HEK293 (cell line): Measurements from ENCODE around the gene DPYD.

Experiments used
- CTCF ChIA-PET: fragments of 350-600 bp; formaldehyde crosslinking; extraction: SDS; loops from one replicate; lab custom pipeline; 2021; ENCODE audit warnings: antibody characterized with exemption; lab: Yijun Ruan, JAX
- POLR2A ChIA-PET: fragments of 300-600 bp; formaldehyde crosslinking; extraction: SDS; loops from one replicate; lab custom pipeline; 2020; ENCODE audit warnings: antibody characterized with exemption, inconsistent platforms; lab: Yijun Ruan, JAX
- H3K27ac ChIP-seq: fragments of 200-500 bp; sonication (Bioruptor generic); 2 replicates; pipeline ENCODE4 v1.5.1; 2014; ENCODE audit warnings: low read depth, low read length, control low read depth, inconsistent platforms; ENCODE audit errors: extremely low read depth
- H3K36me3 ChIP-seq, 2 experiments: fragments of 200-500 bp in 1 of 2; sonication (Bioruptor generic) in 1 of 2; 1 replicate in 1 of 2; 2 replicates in 1 of 2; pipeline ENCODE4 v1.5.1; 2014 to 2017; ENCODE audit warnings: inconsistent platforms in 2 of 2, low read length in 2 of 2; ENCODE audit not compliant: control insufficient read depth in 2 of 2, insufficient read depth in 1 of 2
- H3K4me1 ChIP-seq: fragments of 200-500 bp; sonication (Bioruptor generic); 2 replicates; pipeline ENCODE4 v1.5.1; 2014; ENCODE audit warnings: mild to moderate bottlenecking, low read length, inconsistent platforms; ENCODE audit not compliant: control insufficient read depth, insufficient read depth
- H3K4me3 ChIP-seq: 2 replicates; pipeline ENCODE4 v1.5.1; 2011; ENCODE audit warnings: low read depth, mild to moderate bottlenecking, control low read depth, low read length, moderate library complexity
- H3K9me3 ChIP-seq: fragments of 200-500 bp; sonication (Bioruptor generic); 2 replicates; pipeline ENCODE4 v1.5.1; 2014; ENCODE audit warnings: low read depth, low read length, inconsistent platforms; ENCODE audit not compliant: control insufficient read depth, insufficient read depth
- BCL11B ChIP-seq: fragments of 450-650 bp; formaldehyde crosslinking; IDR thresholded peaks from 2 replicates; pipeline ENCODE4 v1.5.1; 2016; ENCODE audit warnings: low read depth, missing biosample characterization, missing genetic modification characterization
- KLF10 ChIP-seq: fragments of 450-650 bp; IDR thresholded peaks from 2 replicates; pipeline ENCODE4 v1.5.1; 2018; ENCODE audit warnings: missing biosample characterization, mild to moderate bottlenecking, missing genetic modification characterization
- MEIS1 ChIP-seq: sonication (generic); formaldehyde crosslinking; IDR thresholded peaks from 2 replicates; pipeline ENCODE4 v1.8.1; 2022; ENCODE audit warnings: missing genetic modification reagents, mild to moderate bottlenecking, borderline replicate concordance
- PRDM1 ChIP-seq: fragments of 450-650 bp; formaldehyde crosslinking; IDR thresholded peaks from 2 replicates; pipeline ENCODE4; 2016; ENCODE audit warnings: missing biosample characterization, missing genetic modification characterization
- SALL2 ChIP-seq: fragments of 450-650 bp; formaldehyde crosslinking; IDR thresholded peaks from 2 replicates; pipeline ENCODE4 v1.5.0; 2017; ENCODE audit warnings: missing biosample characterization, mild to moderate bottlenecking, missing genetic modification characterization, borderline replicate concordance
- SETDB1 ChIP-seq: IDR thresholded peaks from one replicate; pipeline ENCODE4 v1.6.1; 2017; ENCODE audit warnings: mild to moderate bottlenecking, low read length, moderate library complexity, mixed read lengths; ENCODE audit not compliant: insufficient read length
- TCF7L2 ChIP-seq: IDR thresholded peaks from 2 replicates; pipeline ENCODE4 v1.6.1; 2011; ENCODE audit warnings: low read depth, mild to moderate bottlenecking, inconsistent platforms, low read length, moderate library complexity, borderline replicate concordance
- ZBTB48 ChIP-seq: fragments of 450-650 bp; formaldehyde crosslinking; IDR thresholded peaks from 2 replicates; pipeline ENCODE4 v1.5.1; 2016; ENCODE audit warnings: missing biosample characterization, missing genetic modification characterization
- ZFP37 ChIP-seq: fragments of 450-650 bp; formaldehyde crosslinking; IDR thresholded peaks from 2 replicates; pipeline ENCODE4 v1.5.1; 2016; ENCODE audit warnings: missing biosample characterization, missing genetic modification characterization
- ZFP69B ChIP-seq: fragments of 450-650 bp; formaldehyde crosslinking; IDR thresholded peaks from 2 replicates; pipeline ENCODE4 v1.5.1; 2016; ENCODE audit warnings: missing biosample characterization, missing genetic modification characterization
- ZNF155 ChIP-seq: fragments of 450-650 bp; formaldehyde crosslinking; IDR thresholded peaks from 2 replicates; pipeline ENCODE4 v1.5.1; 2016; ENCODE audit warnings: missing biosample characterization, missing genetic modification characterization
- ZNF221 ChIP-seq: fragments of 450-650 bp; formaldehyde crosslinking; IDR thresholded peaks from 2 replicates; pipeline ENCODE4 v1.5.1; 2017; ENCODE audit warnings: missing biosample characterization, missing genetic modification characterization, borderline replicate concordance
- ZNF266 ChIP-seq: fragments of 450-650 bp; formaldehyde crosslinking; IDR thresholded peaks from 2 replicates; pipeline ENCODE4 v1.5.1; 2016; ENCODE audit warnings: missing biosample characterization, missing genetic modification characterization, low read depth
- ZNF324 ChIP-seq: fragments of 450-650 bp; formaldehyde crosslinking; IDR thresholded peaks from 2 replicates; pipeline ENCODE4 v1.5.1; 2016; ENCODE audit warnings: missing biosample characterization, missing genetic modification characterization
- ZNF391 ChIP-seq: fragments of 450-650 bp; formaldehyde crosslinking; IDR thresholded peaks from 2 replicates; pipeline ENCODE4 v1.5.1; 2016; ENCODE audit warnings: low read depth, missing biosample characterization, missing genetic modification characterization, borderline replicate concordance
- ZNF426 ChIP-seq: fragments of 450-650 bp; formaldehyde crosslinking; IDR thresholded peaks from 2 replicates; pipeline ENCODE4 v1.5.1; 2017; ENCODE audit warnings: missing biosample characterization, missing genetic modification characterization, mild to moderate bottlenecking, inconsistent platforms, moderate library complexity
- ZNF521 ChIP-seq: fragments of 450-650 bp; formaldehyde crosslinking; IDR thresholded peaks from 2 replicates; pipeline ENCODE4 v1.5.1; 2017; ENCODE audit warnings: missing biosample characterization, mild to moderate bottlenecking, missing genetic modification characterization
- ZNF558 ChIP-seq: fragments of 450-650 bp; formaldehyde crosslinking; IDR thresholded peaks from 2 replicates; pipeline ENCODE4 v1.5.1; 2016; ENCODE audit warnings: missing biosample characterization, missing genetic modification characterization
- ZNF560 ChIP-seq: fragments of 450-650 bp; formaldehyde crosslinking; IDR thresholded peaks from 2 replicates; pipeline ENCODE4 v1.5.1; 2017; ENCODE audit warnings: missing biosample characterization, missing genetic modification characterization, borderline replicate concordance
- ZNF571 ChIP-seq: fragments of 450-650 bp; formaldehyde crosslinking; IDR thresholded peaks from 2 replicates; pipeline ENCODE4 v1.5.0; 2017; ENCODE audit warnings: missing biosample characterization, missing genetic modification characterization
- TF ChIP-seq, protein P1 (sequence below): fragments of 450-650 bp; formaldehyde crosslinking; IDR thresholded peaks from 2 replicates; pipeline ENCODE4 v1.5.1; 2016; ENCODE audit warnings: missing biosample characterization, missing genetic modification characterization, borderline replicate concordance

The DPYD gene

DNA sequence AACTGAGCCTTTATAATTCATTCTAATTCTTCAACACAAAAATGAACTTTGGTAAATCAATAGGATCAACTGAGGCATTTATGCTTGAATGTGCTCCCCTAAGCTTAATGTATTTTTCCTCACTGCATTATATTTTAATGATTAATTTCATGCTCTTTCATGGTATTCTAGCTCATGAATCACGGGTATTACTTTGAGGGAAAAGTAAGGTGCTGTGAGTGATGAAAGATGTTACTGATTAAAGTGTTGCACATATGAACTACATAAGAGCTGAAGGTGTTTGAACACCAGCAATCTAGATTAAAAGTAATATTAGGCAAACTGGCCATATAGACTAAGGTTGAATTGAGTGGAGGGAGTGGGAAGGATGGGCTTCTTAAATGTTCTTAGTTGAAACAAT lies 1.9 kb downstream of the DPYD start (continued):
- no peak for TF ChIP-seq ZNF324 (tag by site-specific recombination)
- TF ChIP-seq ZFP37 (tag by site-specific recombination), result no peak

DNA sequence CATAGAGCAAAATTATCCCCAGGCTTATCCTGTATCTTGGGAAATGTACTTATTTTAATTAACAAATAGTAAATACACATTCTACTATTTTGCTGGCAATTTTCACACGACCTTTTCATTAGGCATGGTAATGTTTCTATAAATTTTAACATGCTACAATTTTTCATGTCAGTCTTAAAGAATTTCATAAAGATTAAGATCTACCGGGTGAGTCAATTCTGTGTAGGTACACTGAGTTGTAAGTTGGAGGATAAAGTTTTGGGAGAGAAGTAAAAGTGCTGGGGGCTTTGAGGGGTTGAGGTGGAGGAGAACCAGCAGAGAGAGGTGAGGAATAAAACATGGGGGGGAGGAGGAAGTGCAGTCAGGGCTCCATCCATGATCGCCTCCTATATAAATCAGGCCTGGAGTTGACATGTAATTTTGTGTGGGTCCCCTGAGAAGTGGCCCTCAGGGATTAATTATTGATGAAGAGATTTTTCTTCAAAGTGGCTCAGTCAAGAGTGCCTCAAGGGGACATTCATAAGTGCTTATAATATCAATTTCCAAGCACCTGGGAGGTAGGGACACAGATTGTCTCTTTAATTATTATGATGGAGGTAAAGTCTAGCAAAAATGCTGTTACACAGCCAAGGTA lies 7.2 kb downstream of the DPYD start:
- no peaks in the 10 kb centered on the region for H3K4me1 ChIP-seq
- TF ChIP-seq BCL11B (tag by site-specific recombination) (no peak), KLF10 (tag by site-specific recombination) (no peak), ZNF426 (no peak)
- ChIA-PET CTCF (interaction anchor here (0.6 kb wide), 1 partner anchor 12 kb away, joined by 3 read pairs; no protein-coding TSS in a partner anchor), POLR2A (no interaction called here)
- H3K4me3 ChIP-seq, result no peak overlapping the region
- no peaks in the 10 kb centered on the region for H3K36me3 ChIP-seq
- no peaks in the 10 kb centered on the region for H3K9me3 ChIP-seq
- no peak overlapping the region for H3K27ac ChIP-seq

DNA sequence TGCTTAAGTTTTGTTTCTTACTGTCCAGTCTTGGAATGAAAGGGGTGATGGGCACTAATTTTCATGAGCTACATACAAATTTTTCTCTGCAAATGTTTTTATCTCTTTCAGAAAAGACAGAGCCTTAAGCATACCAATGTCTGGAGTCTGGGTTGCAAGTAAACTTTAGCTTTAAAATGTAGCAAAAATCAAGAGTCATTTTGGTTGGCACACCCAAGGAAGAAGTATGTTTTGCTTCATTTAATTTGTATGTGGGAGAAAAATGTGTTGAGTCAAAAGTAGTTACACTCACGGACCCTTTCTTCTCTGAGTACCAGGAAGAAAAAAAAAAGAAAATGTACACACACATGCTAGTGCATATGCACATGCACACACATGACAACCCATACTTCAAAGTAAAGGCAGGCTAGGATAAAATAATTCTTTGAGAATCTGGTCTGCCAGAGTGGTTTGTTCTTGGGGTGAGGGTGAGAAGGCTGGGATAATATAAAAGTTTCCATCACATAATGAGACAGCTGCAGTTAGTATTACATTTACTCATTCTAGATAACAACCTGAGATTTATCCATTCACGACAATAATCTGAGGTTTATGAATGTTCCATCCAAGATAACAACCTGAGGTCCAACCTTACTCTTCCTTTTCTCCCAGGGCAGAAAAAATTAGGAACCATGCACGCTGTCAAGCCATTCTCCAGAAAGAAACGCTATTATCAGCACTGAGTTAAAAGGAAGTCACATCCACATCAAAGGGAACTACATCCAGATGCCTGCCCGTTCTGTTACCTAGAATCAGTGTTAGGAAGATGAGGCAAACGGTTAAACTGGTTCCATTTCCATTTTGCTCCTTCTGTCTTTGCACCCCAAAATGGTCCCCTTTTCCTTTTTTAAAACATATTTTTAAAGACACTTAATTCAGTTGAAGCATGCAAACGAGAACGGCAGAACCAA lies 9.3 kb downstream of the DPYD start:
- Histone ChIP-seq H3K4me3 (no peak overlapping the region), H3K4me1 (no peaks in the 10 kb centered on the region), H3K27ac (no peak overlapping the region), H3K9me3 (no peaks in the 10 kb centered on the region), H3K36me3 (no peaks in the 10 kb centered on the region)
- CTCF ChIA-PET, result interaction anchor here (0.7 kb wide), 1 partner anchor 698 kb away, joined by 3 read pairs; no protein-coding TSS in a partner anchor
- TF ChIP-seq PRDM1 (tag by site-specific recombination), result no peak
- no peak for TF ChIP-seq ZNF571 (tag by site-specific recombination)
- TF ChIP-seq SETDB1, result no peak
- no peak for TF ChIP-seq ZNF391 (tag by site-specific recombination)
- no peak for TF ChIP-seq ZNF558 (tag by site-specific recombination)
- no peak for TF ChIP-seq SALL2 (tag by site-specific recombination)
- TF ChIP-seq ZNF221 (tag by site-specific recombination), result no peak
- TF ChIP-seq, protein P1, sequence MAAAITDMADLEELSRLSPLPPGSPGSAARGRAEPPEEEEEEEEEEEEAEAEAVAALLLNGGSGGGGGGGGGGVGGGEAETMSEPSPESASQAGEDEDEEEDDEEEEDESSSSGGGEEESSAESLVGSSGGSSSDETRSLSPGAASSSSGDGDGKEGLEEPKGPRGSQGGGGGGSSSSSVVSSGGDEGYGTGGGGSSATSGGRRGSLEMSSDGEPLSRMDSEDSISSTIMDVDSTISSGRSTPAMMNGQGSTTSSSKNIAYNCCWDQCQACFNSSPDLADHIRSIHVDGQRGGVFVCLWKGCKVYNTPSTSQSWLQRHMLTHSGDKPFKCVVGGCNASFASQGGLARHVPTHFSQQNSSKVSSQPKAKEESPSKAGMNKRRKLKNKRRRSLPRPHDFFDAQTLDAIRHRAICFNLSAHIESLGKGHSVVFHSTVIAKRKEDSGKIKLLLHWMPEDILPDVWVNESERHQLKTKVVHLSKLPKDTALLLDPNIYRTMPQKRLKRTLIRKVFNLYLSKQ, result no peak
- no peak for TF ChIP-seq ZFP69B (tag by site-specific recombination)
- no peak for TF ChIP-seq MEIS1 (CRISPR knock-in tag)
- TF ChIP-seq ZNF155 (tag by site-specific recombination), result no peak
- no peak for TF ChIP-seq ZNF521
- no peak for TF ChIP-seq ZNF560 (tag by site-specific recombination)
- no peak for TF ChIP-seq TCF7L2
- TF ChIP-seq ZNF266 (tag by site-specific recombination), result no peak
- TF ChIP-seq ZBTB48, result no peak
- POLR2A ChIA-PET, result no interaction called here
